ENCODE results near the gene SCYL1. TPM values are rescaled to one million over a fixed set of nuclear protein-coding genes. Genes with fewer than 3 reads are reported as not detected.

SCYL1 gene
- 55.1 and 66.1 TPM in 2 replicates for total RNA-seq (2014; rRNA removed; shearing (Covaris generic))
- polyA plus RNA-seq (2016; fragmentation: Nextera tagmentation; extraction: Ambion mirVana), result 52.7 and 61.7 TPM in 2 replicates
- long read RNA-seq, partial matches to known transcripts, result 8 of 16 reads
- long read RNA-seq, other reads (novel, unspliced or antisense), result 4 of 16 reads

DNA sequence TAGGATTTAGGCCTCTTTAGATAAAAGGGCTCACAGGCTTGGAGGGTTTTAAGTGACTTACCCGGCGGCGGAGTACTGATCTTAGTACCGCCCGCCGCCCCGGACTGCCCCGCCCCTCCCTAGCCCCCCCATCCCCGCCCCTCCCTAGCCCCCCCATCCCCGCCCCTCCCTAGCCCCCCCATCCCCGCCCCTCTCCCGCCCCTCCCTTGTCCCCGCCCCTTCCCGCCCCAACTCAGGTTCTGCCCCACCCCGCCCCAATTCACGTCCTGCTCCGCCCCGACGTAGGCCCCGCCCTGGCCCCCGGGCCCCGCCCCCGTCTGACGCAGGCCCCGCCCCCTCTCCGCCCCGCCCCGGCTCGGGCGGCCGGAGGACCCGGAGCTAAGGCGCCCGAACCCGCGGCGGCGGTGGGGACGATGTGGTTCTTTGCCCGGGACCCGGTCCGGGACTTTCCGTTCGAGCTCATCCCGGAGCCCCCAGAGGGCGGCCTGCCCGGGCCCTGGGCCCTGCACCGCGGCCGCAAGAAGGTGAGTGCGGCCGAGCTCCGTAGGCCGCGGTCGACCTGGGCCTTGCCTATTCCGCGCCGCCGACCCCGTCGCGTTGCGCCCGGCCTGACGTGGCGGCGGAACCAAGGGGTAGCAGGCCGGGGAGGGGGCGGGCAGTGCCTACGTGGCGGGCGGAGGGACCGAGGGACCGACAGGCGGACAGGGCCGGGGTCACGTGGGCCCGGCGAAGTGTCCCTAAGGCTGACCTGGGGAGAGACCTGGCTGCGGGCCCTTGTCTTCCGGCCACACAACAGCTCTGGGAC, at the start of gene SCYL1:
Gene SCYL1 (plus strand): TSS at position 343 of the 805 bp plus-strand sequence. CDS start 71 bp downstream, at position 414.
- peak; percentile 70 for ATAC-seq
- Histone ChIP-seq H3K9me2 (ENCODE audit: insufficient read depth) (no peaks in the 10 kb centered on the region), H3K27me3 (ENCODE audit: insufficient read depth) (0 out of 2 replicates have a peak, but pooled peaks cover 5% of the 10 kb centered on the region), H3K27ac (ENCODE audit: low read depth) (no peak within 1 kb of the TSS), H4K20me1 (replicated peaks; ENCODE audit: insufficient read depth) (peaks cover 2% of the 10 kb centered on the region; the same call in 1 of the 2 replicates), H3K4me2 (peak within 1 kb of the TSS; percentile 91), H3K4me3 (peak within 1 kb of the TSS; percentile 91), H3K36me3 (ENCODE audit: insufficient read depth) (no peaks in the 10 kb centered on the region), H3K79me2 (replicated peaks; ENCODE audit: insufficient read depth) (no peaks in the 10 kb centered on the region), H2AFZ (peak within 1 kb of the TSS; percentile 99), H3K4me1 (ENCODE audit: insufficient read depth) (peaks cover 3% of the 10 kb centered on the region), H3F3A (replicated peaks; ENCODE audit: low read depth) (peaks cover 12% of the 10 kb centered on the region; the same call in 1 of the 2 replicates)
- DNase-seq (ENCODE audit: low spot score), result peak; percentile 79
- peaks cover 9% of the 10 kb centered on the region for H3K27me3 Mint-ChIP-seq (ENCODE audit: insufficient read depth, low read depth, poor library complexity)
- peak within 1 kb of the TSS; percentile 80 for H3K4me3 Mint-ChIP-seq
- H3K36me3 Mint-ChIP-seq (ENCODE audit: low read depth), result peaks cover 18% of the 10 kb centered on the region; the same call in 2 of the 3 replicates
- no peak within 1 kb of the TSS for H3K27ac Mint-ChIP-seq
- H3K4me1 Mint-ChIP-seq, result peaks cover 15% of the 10 kb centered on the region
- no peaks in the 10 kb centered on the region for H3K9me3 Mint-ChIP-seq
- no peak for TF ChIP-seq ZNF114 (CRISPR knock-in tag; IDR thresholded peaks at IDR 0.05)
- TF ChIP-seq ZNF331 (CRISPR knock-in tag; IDR thresholded peaks at IDR 0.05; ENCODE audit: low read depth), result no peak
- TF ChIP-seq JUNB (IDR thresholded peaks at IDR 0.05; ENCODE audit: unreplicated experiment), result no peak
- peak; percentile 74 for TF ChIP-seq CREB1 (CRISPR knock-in tag; IDR thresholded peaks at IDR 0.05; ENCODE audit: low read depth)
- peak; percentile 57 for TF ChIP-seq POLR2AphosphoS5 (IDR thresholded peaks at IDR 0.05; ENCODE audit: low read depth)
- TF ChIP-seq, protein P1, sequence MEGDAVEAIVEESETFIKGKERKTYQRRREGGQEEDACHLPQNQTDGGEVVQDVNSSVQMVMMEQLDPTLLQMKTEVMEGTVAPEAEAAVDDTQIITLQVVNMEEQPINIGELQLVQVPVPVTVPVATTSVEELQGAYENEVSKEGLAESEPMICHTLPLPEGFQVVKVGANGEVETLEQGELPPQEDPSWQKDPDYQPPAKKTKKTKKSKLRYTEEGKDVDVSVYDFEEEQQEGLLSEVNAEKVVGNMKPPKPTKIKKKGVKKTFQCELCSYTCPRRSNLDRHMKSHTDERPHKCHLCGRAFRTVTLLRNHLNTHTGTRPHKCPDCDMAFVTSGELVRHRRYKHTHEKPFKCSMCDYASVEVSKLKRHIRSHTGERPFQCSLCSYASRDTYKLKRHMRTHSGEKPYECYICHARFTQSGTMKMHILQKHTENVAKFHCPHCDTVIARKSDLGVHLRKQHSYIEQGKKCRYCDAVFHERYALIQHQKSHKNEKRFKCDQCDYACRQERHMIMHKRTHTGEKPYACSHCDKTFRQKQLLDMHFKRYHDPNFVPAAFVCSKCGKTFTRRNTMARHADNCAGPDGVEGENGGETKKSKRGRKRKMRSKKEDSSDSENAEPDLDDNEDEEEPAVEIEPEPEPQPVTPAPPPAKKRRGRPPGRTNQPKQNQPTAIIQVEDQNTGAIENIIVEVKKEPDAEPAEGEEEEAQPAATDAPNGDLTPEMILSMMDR (conservative IDR thresholded peaks at IDR 0.05; ENCODE audit: low read depth in 2 of 2), result no peak
- TF ChIP-seq EZH2phosphoT487 (IDR thresholded peaks at IDR 0.05; ENCODE audit: unreplicated experiment), result no peak
- TF ChIP-seq, protein P2, sequence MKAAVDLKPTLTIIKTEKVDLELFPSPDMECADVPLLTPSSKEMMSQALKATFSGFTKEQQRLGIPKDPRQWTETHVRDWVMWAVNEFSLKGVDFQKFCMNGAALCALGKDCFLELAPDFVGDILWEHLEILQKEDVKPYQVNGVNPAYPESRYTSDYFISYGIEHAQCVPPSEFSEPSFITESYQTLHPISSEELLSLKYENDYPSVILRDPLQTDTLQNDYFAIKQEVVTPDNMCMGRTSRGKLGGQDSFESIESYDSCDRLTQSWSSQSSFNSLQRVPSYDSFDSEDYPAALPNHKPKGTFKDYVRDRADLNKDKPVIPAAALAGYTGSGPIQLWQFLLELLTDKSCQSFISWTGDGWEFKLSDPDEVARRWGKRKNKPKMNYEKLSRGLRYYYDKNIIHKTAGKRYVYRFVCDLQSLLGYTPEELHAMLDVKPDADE (IDR thresholded peaks at IDR 0.05), result 0 out of 2 replicates have a peak, but pooled peaks have one; percentile 19
- TF ChIP-seq EZH2 (IDR thresholded peaks at IDR 0.05; ENCODE audit: low read depth, unreplicated experiment), result no peak
- TF ChIP-seq NANOG (IDR thresholded peaks at IDR 0.05; ENCODE audit: borderline replicate concordance), result no peak
- TF ChIP-seq, protein P3, sequence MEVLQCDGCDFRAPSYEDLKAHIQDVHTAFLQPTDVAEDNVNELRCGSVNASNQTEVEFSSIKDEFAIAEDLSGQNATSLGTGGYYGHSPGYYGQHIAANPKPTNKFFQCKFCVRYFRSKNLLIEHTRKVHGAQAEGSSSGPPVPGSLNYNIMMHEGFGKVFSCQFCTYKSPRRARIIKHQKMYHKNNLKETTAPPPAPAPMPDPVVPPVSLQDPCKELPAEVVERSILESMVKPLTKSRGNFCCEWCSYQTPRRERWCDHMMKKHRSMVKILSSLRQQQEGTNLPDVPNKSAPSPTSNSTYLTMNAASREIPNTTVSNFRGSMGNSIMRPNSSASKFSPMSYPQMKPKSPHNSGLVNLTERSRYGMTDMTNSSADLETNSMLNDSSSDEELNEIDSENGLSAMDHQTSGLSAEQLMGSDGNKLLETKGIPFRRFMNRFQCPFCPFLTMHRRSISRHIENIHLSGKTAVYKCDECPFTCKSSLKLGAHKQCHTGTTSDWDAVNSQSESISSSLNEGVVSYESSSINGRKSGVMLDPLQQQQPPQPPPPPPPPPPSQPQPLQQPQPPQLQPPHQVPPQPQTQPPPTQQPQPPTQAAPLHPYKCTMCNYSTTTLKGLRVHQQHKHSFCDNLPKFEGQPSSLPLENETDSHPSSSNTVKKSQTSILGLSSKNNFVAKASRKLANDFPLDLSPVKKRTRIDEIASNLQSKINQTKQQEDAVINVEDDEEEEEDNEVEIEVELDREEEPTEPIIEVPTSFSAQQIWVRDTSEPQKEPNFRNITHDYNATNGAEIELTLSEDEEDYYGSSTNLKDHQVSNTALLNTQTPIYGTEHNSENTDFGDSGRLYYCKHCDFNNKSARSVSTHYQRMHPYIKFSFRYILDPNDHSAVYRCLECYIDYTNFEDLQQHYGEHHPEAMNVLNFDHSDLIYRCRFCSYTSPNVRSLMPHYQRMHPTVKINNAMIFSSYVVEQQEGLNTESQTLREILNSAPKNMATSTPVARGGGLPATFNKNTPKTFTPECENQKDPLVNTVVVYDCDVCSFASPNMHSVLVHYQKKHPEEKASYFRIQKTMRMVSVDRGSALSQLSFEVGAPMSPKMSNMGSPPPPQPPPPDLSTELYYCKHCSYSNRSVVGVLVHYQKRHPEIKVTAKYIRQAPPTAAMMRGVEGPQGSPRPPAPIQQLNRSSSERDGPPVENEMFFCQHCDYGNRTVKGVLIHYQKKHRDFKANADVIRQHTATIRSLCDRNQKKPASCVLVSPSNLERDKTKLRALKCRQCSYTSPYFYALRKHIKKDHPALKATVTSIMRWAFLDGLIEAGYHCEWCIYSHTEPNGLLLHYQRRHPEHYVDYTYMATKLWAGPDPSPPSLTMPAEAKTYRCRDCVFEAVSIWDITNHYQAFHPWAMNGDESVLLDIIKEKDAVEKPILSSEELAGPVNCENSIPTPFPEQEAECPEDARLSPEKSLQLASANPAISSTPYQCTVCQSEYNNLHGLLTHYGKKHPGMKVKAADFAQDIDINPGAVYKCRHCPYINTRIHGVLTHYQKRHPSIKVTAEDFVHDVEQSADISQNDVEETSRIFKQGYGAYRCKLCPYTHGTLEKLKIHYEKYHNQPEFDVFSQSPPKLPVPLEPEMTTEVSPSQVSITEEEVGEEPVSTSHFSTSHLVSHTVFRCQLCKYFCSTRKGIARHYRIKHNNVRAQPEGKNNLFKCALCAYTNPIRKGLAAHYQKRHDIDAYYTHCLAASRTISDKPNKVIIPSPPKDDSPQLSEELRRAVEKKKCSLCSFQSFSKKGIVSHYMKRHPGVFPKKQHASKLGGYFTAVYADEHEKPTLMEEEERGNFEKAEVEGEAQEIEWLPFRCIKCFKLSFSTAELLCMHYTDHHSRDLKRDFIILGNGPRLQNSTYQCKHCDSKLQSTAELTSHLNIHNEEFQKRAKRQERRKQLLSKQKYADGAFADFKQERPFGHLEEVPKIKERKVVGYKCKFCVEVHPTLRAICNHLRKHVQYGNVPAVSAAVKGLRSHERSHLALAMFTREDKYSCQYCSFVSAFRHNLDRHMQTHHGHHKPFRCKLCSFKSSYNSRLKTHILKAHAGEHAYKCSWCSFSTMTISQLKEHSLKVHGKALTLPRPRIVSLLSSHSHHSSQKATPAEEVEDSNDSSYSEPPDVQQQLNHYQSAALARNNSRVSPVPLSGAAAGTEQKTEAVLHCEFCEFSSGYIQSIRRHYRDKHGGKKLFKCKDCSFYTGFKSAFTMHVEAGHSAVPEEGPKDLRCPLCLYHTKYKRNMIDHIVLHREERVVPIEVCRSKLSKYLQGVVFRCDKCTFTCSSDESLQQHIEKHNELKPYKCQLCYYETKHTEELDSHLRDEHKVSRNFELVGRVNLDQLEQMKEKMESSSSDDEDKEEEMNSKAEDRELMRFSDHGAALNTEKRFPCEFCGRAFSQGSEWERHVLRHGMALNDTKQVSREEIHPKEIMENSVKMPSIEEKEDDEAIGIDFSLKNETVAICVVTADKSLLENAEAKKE (CRISPR knock-in tag; IDR thresholded peaks at IDR 0.05), result no peak
- no peak for TF ChIP-seq STAT1 (IDR thresholded peaks at IDR 0.05; ENCODE audit: unreplicated experiment)
- TF ChIP-seq, protein P4, sequence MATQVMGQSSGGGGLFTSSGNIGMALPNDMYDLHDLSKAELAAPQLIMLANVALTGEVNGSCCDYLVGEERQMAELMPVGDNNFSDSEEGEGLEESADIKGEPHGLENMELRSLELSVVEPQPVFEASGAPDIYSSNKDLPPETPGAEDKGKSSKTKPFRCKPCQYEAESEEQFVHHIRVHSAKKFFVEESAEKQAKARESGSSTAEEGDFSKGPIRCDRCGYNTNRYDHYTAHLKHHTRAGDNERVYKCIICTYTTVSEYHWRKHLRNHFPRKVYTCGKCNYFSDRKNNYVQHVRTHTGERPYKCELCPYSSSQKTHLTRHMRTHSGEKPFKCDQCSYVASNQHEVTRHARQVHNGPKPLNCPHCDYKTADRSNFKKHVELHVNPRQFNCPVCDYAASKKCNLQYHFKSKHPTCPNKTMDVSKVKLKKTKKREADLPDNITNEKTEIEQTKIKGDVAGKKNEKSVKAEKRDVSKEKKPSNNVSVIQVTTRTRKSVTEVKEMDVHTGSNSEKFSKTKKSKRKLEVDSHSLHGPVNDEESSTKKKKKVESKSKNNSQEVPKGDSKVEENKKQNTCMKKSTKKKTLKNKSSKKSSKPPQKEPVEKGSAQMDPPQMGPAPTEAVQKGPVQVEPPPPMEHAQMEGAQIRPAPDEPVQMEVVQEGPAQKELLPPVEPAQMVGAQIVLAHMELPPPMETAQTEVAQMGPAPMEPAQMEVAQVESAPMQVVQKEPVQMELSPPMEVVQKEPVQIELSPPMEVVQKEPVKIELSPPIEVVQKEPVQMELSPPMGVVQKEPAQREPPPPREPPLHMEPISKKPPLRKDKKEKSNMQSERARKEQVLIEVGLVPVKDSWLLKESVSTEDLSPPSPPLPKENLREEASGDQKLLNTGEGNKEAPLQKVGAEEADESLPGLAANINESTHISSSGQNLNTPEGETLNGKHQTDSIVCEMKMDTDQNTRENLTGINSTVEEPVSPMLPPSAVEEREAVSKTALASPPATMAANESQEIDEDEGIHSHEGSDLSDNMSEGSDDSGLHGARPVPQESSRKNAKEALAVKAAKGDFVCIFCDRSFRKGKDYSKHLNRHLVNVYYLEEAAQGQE (IDR thresholded peaks at IDR 0.05; ENCODE audit: unreplicated experiment), result no peak
